H1 (cell line): Measurements from ENCODE around the gene TMEM185A.
"Not testable (repeated sequence)": the region's sequence is repeated elsewhere in the genome, so short reads cannot be mapped to it uniquely, and the experiment has no call there.

ENCODE experiments used
- CREB1 ChIP-seq: IDR thresholded peaks from 2 replicates; pipeline ENCODE4 v1.6.1; 2012; ENCODE audit warnings: inconsistent platforms
- EZH2 ChIP-seq: fragments of 200-600 bp; sonication (generic); IDR thresholded peaks from 2 replicates; pipeline ENCODE4 v1.7.1; 2012; ENCODE audit warnings: low read depth, mild to moderate bottlenecking, moderate library complexity, low read length, inconsistent platforms; ENCODE audit not compliant: severe bottlenecking
- JUND ChIP-seq: IDR thresholded peaks from 2 replicates; pipeline ENCODE4 v1.6.1; 2011; ENCODE audit warnings: mild to moderate bottlenecking, improper control_type of control experiment, low read length
- KDM1A ChIP-seq: fragments of 200-600, 300-600 bp; sonication (generic); IDR thresholded peaks from 2 replicates; pipeline ENCODE4 v1.7.1; 2016; ENCODE audit warnings: mild to moderate bottlenecking, low read length, borderline replicate concordance
- SP1 ChIP-seq: IDR thresholded peaks from 2 replicates; pipeline ENCODE4 v1.6.1; 2011; ENCODE audit warnings: low read depth, low read length
- YY1 ChIP-seq: IDR thresholded peaks from 2 replicates; pipeline ENCODE4 v1.6.1; 2011; ENCODE audit warnings: low read depth, mild to moderate bottlenecking, low read length
- TF ChIP-seq, protein P1 (sequence below), 3 experiments: IDR thresholded peaks; 1 replicate in 2 of 3; 2 replicates in 1 of 3; pipeline versions ENCODE4 v1.5.1 to v1.6.1; 2011; ENCODE audit warnings: low read length in 3 of 3, mild to moderate bottlenecking in 3 of 3, inconsistent platforms in 2 of 3, low read depth in 1 of 3, moderate library complexity in 1 of 3; ENCODE audit not compliant: insufficient read depth in 1 of 3; ENCODE audit errors: control extremely low read depth in 1 of 3

DNA sequence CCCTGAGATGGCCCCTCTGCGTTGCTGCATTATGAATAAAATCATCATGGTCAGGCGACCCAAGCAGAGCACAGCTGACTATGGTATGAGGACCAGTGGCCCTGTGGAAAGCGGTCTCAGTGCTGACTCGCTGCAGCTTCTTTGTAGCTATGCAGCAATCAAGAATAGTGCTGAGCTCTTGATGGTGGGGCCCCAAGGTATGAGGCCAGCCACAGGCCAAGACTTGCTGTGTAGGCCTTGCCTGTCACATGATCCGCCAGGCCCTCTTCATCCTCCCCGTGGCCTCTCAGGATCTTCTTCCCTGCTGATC, 79.7 kb downstream of the TMEM185A start:
- not testable (repeated sequence) for TF ChIP-seq CREB1, YY1, KDM1A, JUND, EZH2, SP1
- TF ChIP-seq, protein P1, sequence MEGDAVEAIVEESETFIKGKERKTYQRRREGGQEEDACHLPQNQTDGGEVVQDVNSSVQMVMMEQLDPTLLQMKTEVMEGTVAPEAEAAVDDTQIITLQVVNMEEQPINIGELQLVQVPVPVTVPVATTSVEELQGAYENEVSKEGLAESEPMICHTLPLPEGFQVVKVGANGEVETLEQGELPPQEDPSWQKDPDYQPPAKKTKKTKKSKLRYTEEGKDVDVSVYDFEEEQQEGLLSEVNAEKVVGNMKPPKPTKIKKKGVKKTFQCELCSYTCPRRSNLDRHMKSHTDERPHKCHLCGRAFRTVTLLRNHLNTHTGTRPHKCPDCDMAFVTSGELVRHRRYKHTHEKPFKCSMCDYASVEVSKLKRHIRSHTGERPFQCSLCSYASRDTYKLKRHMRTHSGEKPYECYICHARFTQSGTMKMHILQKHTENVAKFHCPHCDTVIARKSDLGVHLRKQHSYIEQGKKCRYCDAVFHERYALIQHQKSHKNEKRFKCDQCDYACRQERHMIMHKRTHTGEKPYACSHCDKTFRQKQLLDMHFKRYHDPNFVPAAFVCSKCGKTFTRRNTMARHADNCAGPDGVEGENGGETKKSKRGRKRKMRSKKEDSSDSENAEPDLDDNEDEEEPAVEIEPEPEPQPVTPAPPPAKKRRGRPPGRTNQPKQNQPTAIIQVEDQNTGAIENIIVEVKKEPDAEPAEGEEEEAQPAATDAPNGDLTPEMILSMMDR (IDR thresholded peaks at IDR 0.05; ENCODE audit: control extremely low read depth in 1 of 3, insufficient read depth in 1 of 3, low read depth in 1 of 3, low read length in 3 of 3) = not testable (repeated sequence)
